ENCODE measurements around the gene RANGRF. TPM values are rescaled to one million over a fixed set of nuclear protein-coding genes. Genes with fewer than 3 reads are reported as not detected.

RANGRF gene
- polyA plus RNA-seq, 1 of the 3 experiments (the other 2 are of a cell fraction) = 55.9 TPM

DNA sequence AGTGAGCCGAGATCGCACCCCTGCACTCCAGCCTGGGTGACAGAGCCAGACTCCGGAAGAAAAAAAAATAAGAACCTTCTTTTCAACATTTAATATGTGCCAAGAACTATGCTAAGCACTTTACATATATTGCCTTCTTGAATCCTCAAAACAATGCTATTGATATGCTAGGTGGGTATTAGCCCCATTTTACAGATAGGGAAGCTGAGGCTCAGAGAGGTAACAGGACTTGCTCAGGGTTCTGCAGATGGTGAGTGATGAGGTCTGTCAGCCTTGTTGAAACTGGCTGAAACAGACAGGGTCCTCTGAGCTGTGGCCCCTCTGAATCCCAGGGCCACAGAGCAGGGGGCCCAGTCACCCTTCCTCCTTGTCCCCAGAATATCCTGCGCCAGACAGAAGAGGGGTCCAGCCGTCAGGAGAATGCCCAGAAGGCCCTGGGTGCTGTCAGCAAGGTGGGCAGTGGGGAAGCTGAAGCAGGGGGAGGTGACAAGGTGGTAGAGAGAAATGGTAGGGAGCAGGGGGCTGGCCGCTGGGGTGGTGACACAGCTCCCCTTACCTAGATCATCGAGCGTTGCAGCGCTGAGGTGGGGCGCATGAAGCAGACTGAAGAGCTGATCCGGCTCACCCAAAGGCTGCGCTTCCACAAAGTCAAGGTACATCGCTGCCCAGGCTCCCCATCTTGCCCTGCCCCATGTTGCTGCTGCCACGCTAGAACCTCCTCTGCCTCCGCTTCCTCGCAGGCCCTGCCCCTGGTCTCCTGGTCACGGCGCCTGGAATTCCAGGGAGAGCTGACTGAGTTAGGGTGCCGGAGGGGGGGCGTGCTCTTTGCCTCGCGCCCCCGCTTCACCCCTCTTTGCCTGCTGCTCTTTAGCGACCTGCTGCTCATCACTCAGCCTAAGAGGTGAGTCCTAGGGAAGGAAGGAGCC lies 29.8 kb downstream of the RANGRF start:
- Histone ChIP-seq H3K36me3 (replicated peaks in 1 of 2; ENCODE audit: control insufficient read depth in 1 of 2, insufficient read depth in 2 of 2, low read length in 1 of 2) (no peaks in the 10 kb centered on the region), H2AFZ (ENCODE audit: low read depth) (no peak overlapping the region), H3K9me2 (no peaks in the 10 kb centered on the region), H3K4me2 (no peak overlapping the region), H3K4me3 (ENCODE audit: low read depth in 2 of 2, low read length in 1 of 2) (no peak overlapping the region), H3F3A (replicated peaks; ENCODE audit: insufficient read depth) (no peaks in the 10 kb centered on the region), H3K79me2 (ENCODE audit: insufficient read depth) (no peaks in the 10 kb centered on the region), H3K27me3 (ENCODE audit: insufficient read depth) (peaks cover 30% of the 10 kb centered on the region), H3K4me1 (ENCODE audit: control insufficient read depth in 1 of 2, insufficient read depth in 2 of 2, low read depth in 1 of 2, low read length in 1 of 2) (peaks cover 0 to 4% of the 10 kb centered on the region in 2 experiments; a peak in 1 of 4 replicates), H3K27ac (ENCODE audit: low read depth in 2 of 2, low read length in 1 of 2) (no peak overlapping the region), H3K9me3 (no peaks in the 10 kb centered on the region), H4K20me1 (ENCODE audit: insufficient read depth) (no peaks in the 10 kb centered on the region), H3K9ac (no peak overlapping the region)
- POLR2A ChIA-PET = no interaction called here
- 75% methylated on average over 17 of the region's 24 CpGs for WGBS (ENCODE audit: low lambda C conversion rate)
- TF ChIP-seq TCF12 (IDR thresholded peaks at IDR 0.05) = no peak
- TF ChIP-seq, protein P1, sequence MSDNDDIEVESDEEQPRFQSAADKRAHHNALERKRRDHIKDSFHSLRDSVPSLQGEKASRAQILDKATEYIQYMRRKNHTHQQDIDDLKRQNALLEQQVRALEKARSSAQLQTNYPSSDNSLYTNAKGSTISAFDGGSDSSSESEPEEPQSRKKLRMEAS (IDR thresholded peaks at IDR 0.05; ENCODE audit: low read depth) = no peak
- TF ChIP-seq ELF1 (IDR thresholded peaks at IDR 0.05) = no peak
- TF ChIP-seq, protein P2, sequence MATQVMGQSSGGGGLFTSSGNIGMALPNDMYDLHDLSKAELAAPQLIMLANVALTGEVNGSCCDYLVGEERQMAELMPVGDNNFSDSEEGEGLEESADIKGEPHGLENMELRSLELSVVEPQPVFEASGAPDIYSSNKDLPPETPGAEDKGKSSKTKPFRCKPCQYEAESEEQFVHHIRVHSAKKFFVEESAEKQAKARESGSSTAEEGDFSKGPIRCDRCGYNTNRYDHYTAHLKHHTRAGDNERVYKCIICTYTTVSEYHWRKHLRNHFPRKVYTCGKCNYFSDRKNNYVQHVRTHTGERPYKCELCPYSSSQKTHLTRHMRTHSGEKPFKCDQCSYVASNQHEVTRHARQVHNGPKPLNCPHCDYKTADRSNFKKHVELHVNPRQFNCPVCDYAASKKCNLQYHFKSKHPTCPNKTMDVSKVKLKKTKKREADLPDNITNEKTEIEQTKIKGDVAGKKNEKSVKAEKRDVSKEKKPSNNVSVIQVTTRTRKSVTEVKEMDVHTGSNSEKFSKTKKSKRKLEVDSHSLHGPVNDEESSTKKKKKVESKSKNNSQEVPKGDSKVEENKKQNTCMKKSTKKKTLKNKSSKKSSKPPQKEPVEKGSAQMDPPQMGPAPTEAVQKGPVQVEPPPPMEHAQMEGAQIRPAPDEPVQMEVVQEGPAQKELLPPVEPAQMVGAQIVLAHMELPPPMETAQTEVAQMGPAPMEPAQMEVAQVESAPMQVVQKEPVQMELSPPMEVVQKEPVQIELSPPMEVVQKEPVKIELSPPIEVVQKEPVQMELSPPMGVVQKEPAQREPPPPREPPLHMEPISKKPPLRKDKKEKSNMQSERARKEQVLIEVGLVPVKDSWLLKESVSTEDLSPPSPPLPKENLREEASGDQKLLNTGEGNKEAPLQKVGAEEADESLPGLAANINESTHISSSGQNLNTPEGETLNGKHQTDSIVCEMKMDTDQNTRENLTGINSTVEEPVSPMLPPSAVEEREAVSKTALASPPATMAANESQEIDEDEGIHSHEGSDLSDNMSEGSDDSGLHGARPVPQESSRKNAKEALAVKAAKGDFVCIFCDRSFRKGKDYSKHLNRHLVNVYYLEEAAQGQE (IDR thresholded peaks at IDR 0.05; ENCODE audit: low read depth, low read length) = no peak
- TF ChIP-seq RXRA (IDR thresholded peaks at IDR 0.05; ENCODE audit: borderline replicate concordance, low read depth) = no peak
- TF ChIP-seq FOXM1 (IDR thresholded peaks at IDR 0.05; ENCODE audit: low read depth) = no peak
- no peak for TF ChIP-seq SMC3 (IDR thresholded peaks at IDR 0.05; ENCODE audit: low read depth, low read length)
- no peak for TF ChIP-seq JUND (IDR thresholded peaks at IDR 0.05)
- CTCF ChIA-PET = interaction anchor here (0.8 to 1.4 kb wide), 4 partner anchors 17 to 225 kb away, joined by 3 to 6 read pairs (median 4); partner anchors contain the start of gene SLC25A35
- no peak for DNase-seq

GRCh38 chr17:8320262-8320661 lies 31.8 kb downstream of the RANGRF start:
- H3K27ac ChIP-seq (ENCODE audit: low read depth in 2 of 2, low read length in 1 of 2) = no peak overlapping the region
- H3K4me1 ChIP-seq (ENCODE audit: control insufficient read depth in 1 of 2, insufficient read depth in 2 of 2, low read depth in 1 of 2, low read length in 1 of 2) = peaks cover 0 to 2% of the 10 kb centered on the region in 2 experiments; a peak in 1 of 4 replicates
- H3K9me3 ChIP-seq = no peaks in the 10 kb centered on the region
- H3K36me3 ChIP-seq (replicated peaks in 1 of 2; ENCODE audit: control insufficient read depth in 1 of 2, insufficient read depth in 2 of 2, low read length in 1 of 2) = no peaks in the 10 kb centered on the region
- H2AFZ ChIP-seq (ENCODE audit: low read depth) = no peak overlapping the region
- no peaks in the 10 kb centered on the region for H3F3A ChIP-seq (replicated peaks; ENCODE audit: insufficient read depth)
- peaks cover 11% of the 10 kb centered on the region; the same call in 1 of the 2 replicates for H3K27me3 ChIP-seq (ENCODE audit: insufficient read depth)
- no peak overlapping the region for H3K4me3 ChIP-seq (ENCODE audit: low read depth in 2 of 2, low read length in 1 of 2)
- no peak for DNase-seq
- H3K9me2 ChIP-seq = no peaks in the 10 kb centered on the region
- ChIA-PET POLR2A (no interaction called here), CTCF (interaction anchor here (1.2 to 1.5 kb wide), 2 partner anchors 11 to 64 kb away, joined by 3 to 4 read pairs; partner anchors contain the start of gene ARHGEF15)
- H3K9ac ChIP-seq = no peak overlapping the region
- H4K20me1 ChIP-seq (ENCODE audit: insufficient read depth) = no peaks in the 10 kb centered on the region
- no peak overlapping the region for H3K4me2 ChIP-seq
- no peaks in the 10 kb centered on the region for H3K79me2 ChIP-seq (ENCODE audit: insufficient read depth)
- WGBS (ENCODE audit: low lambda C conversion rate) = 60% methylated on average over 4 of the region's 4 CpGs
- no peak for TF ChIP-seq RAD21 (IDR thresholded peaks at IDR 0.05; ENCODE audit: low read length)
- no peak for TF ChIP-seq FOSL2 (IDR thresholded peaks at IDR 0.05; ENCODE audit: borderline replicate concordance, low read depth)
- no peak for TF ChIP-seq EP300 (IDR thresholded peaks at IDR 0.05; ENCODE audit: borderline replicate concordance in 1 of 2, low read depth in 1 of 2, low read length in 1 of 2)
- TF ChIP-seq TCF12 (IDR thresholded peaks at IDR 0.05) = no peak
- TF ChIP-seq NRF1 (IDR thresholded peaks at IDR 0.05; ENCODE audit: low read depth, low read length) = no peak
- TF ChIP-seq MXI1 (IDR thresholded peaks at IDR 0.05; ENCODE audit: low read depth, low read length) = no peak
- no peak for TF ChIP-seq PBX3 (IDR thresholded peaks at IDR 0.05)
- TF ChIP-seq FOXM1 (IDR thresholded peaks at IDR 0.05; ENCODE audit: low read depth) = no peak
- TF ChIP-seq SIN3A (IDR thresholded peaks at IDR 0.05; ENCODE audit: borderline replicate concordance, low read depth, low read length) = no peak
- no peak for TF ChIP-seq CHD2 (IDR thresholded peaks at IDR 0.05; ENCODE audit: low read length, partially characterized antibody)
- no peak for TF ChIP-seq RFX5 (IDR thresholded peaks at IDR 0.05; ENCODE audit: low read length)
- TF ChIP-seq, protein P3, sequence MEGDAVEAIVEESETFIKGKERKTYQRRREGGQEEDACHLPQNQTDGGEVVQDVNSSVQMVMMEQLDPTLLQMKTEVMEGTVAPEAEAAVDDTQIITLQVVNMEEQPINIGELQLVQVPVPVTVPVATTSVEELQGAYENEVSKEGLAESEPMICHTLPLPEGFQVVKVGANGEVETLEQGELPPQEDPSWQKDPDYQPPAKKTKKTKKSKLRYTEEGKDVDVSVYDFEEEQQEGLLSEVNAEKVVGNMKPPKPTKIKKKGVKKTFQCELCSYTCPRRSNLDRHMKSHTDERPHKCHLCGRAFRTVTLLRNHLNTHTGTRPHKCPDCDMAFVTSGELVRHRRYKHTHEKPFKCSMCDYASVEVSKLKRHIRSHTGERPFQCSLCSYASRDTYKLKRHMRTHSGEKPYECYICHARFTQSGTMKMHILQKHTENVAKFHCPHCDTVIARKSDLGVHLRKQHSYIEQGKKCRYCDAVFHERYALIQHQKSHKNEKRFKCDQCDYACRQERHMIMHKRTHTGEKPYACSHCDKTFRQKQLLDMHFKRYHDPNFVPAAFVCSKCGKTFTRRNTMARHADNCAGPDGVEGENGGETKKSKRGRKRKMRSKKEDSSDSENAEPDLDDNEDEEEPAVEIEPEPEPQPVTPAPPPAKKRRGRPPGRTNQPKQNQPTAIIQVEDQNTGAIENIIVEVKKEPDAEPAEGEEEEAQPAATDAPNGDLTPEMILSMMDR (IDR thresholded peaks at IDR 0.05) = no peak
- no peak for TF ChIP-seq ELF1 (IDR thresholded peaks at IDR 0.05)
- TF ChIP-seq USF2 (IDR thresholded peaks at IDR 0.05; ENCODE audit: borderline replicate concordance, low read depth, low read length) = no peak

Data from SK-N-SH (cell line).